Neural progenitor cell (in vitro differentiated cells): ENCODE measurements around the gene GJA8. TPM values are rescaled to one million over a fixed set of nuclear protein-coding genes. Genes with fewer than 3 reads are reported as not detected.

Experiments used
- DNase-seq: peaks from one replicate; pipeline ENCODE4 v3.0.0-alpha.2; 2016; ENCODE audit warnings: low spot score
- H2AFZ ChIP-seq: fragments of 200-600 bp; sonication (generic); replicated peaks from 2 replicates; pipeline ENCODE4 v1.6.1; 2016; ENCODE audit warnings: antibody characterized with exemption
- H3F3A ChIP-seq: fragments of 200-600 bp; sonication (generic); 2 replicates; pipeline ENCODE4 v1.6.1; 2016; ENCODE audit warnings: antibody characterized with exemption, low read depth
- H3K27ac ChIP-seq: fragments of 200-600 bp; sonication (generic); 2 replicates; pipeline ENCODE4 v1.5.1; 2016; ENCODE audit warnings: mild to moderate bottlenecking
- H3K27me3 ChIP-seq: fragments of 200-600 bp; sonication (generic); 2 replicates; pipeline ENCODE4 v1.6.1; 2016; ENCODE audit warnings: mild to moderate bottlenecking, moderate library complexity
- H3K36me3 ChIP-seq: fragments of 200-600 bp; sonication (generic); 2 replicates; pipeline ENCODE4 v1.5.1; 2016
- H3K4me1 ChIP-seq: fragments of 200-600 bp; sonication (generic); 2 replicates; pipeline ENCODE4 v1.6.1; 2016; ENCODE audit warnings: mixed run types
- H3K4me2 ChIP-seq: fragments of 200-600 bp; sonication (generic); 2 replicates; pipeline ENCODE4 v1.6.1; 2016
- H3K4me3 ChIP-seq: fragments of 200-600 bp; sonication (generic); 2 replicates; pipeline ENCODE4 v1.5.1; 2016
- H3K79me2 ChIP-seq: fragments of 200-600 bp; sonication (generic); 2 replicates; pipeline ENCODE4 v1.6.1; 2016; ENCODE audit warnings: low read depth
- H3K9ac ChIP-seq: fragments of 200-600 bp; sonication (generic); 2 replicates; pipeline ENCODE4 v1.6.1; 2016
- H3K9me3 ChIP-seq: fragments of 200-600 bp; sonication (generic); 2 replicates; pipeline ENCODE4 v1.5.1; 2016; ENCODE audit warnings: low read depth
- H4K20me1 ChIP-seq: fragments of 200-600 bp; sonication (generic); 2 replicates; pipeline ENCODE4 v1.6.1; 2016; ENCODE audit warnings: low read depth
- H3K27ac Mint-ChIP-seq: 3 replicates; pipeline ENCODE4 v1.8.0; 2021; ENCODE audit warnings: mixed read lengths
- H3K27me3 Mint-ChIP-seq: 2 replicates; pipeline ENCODE4 v1.8.0; 2022; ENCODE audit warnings: low read depth, mild to moderate bottlenecking, inconsistent platforms, moderate library complexity, mixed read lengths; ENCODE audit not compliant: insufficient read depth
- H3K36me3 Mint-ChIP-seq: 3 replicates; pipeline ENCODE4 v1.8.0; 2021; ENCODE audit warnings: mixed read lengths
- H3K4me1 Mint-ChIP-seq: 3 replicates; pipeline ENCODE4 v1.8.0; 2021; ENCODE audit warnings: mixed read lengths
- H3K4me3 Mint-ChIP-seq: 3 replicates; pipeline ENCODE4 v1.8.0; 2021; ENCODE audit warnings: mild to moderate bottlenecking, moderate library complexity, mixed read lengths
- H3K9me3 Mint-ChIP-seq: 3 replicates; pipeline ENCODE4 v1.8.0; 2020; ENCODE audit warnings: mixed read lengths
- CTCF ChIP-seq: fragments of 200-600 bp; sonication (generic); IDR thresholded peaks from 2 replicates; pipeline ENCODE4 v1.5.1; 2017; ENCODE audit warnings: antibody characterized with exemption, mild to moderate bottlenecking
- EZH2 ChIP-seq: fragments of 200-600 bp; sonication (generic); IDR thresholded peaks from 2 replicates; pipeline ENCODE4 v1.6.1; 2017; ENCODE audit warnings: antibody characterized with exemption, mild to moderate bottlenecking, moderate library complexity
- EZH2phosphoT487 ChIP-seq: fragments of 200-600 bp; sonication (generic); IDR thresholded peaks from 2 replicates; pipeline ENCODE4 v1.6.1; 2017; ENCODE audit warnings: antibody characterized with exemption
- total RNA-seq: library from RNA; depleted of rRNA; stranded (reverse); fragments of >200 nt; gene quantifications from 2 replicates; pipeline ENCODE4 v1.2.3, GENCODE V29; 2015; ENCODE audit warnings: low replicate concordance

The GJA8 gene
- total RNA-seq, 1 donor from 2014 or later = not detected

- H3K27me3 Mint-ChIP-seq = no peaks in the 10 kb centered on the region
- H3K4me1 Mint-ChIP-seq = peaks cover 6% of the 10 kb centered on the region
- DNase-seq = no peak
- no peak overlapping the region for H3K27ac ChIP-seq
- no peak overlapping the region for H3K4me3 ChIP-seq
- H4K20me1 ChIP-seq = no peaks in the 10 kb centered on the region
- H3K9ac ChIP-seq = no peak overlapping the region
- no peak overlapping the region for H3K4me3 Mint-ChIP-seq
- no peaks in the 10 kb centered on the region for H3K4me1 ChIP-seq
- no peaks in the 10 kb centered on the region for H3K36me3 Mint-ChIP-seq
- H2AFZ ChIP-seq = no peak overlapping the region
- no peak overlapping the region for H3K27ac Mint-ChIP-seq
- H3K27me3 ChIP-seq = no peaks in the 10 kb centered on the region
- H3K9me3 ChIP-seq = no peaks in the 10 kb centered on the region
- no peaks in the 10 kb centered on the region for H3K79me2 ChIP-seq
- TF ChIP-seq CTCF (no peak), EZH2 (no peak)
- H3K36me3 ChIP-seq = no peaks in the 10 kb centered on the region
- no peaks in the 10 kb centered on the region for H3F3A ChIP-seq
- H3K9me3 Mint-ChIP-seq = no peaks in the 10 kb centered on the region
- H3K4me2 ChIP-seq = no peak overlapping the region
Measured at GRCh38 chr1:147912553-147912952, 10.0 kb downstream of the GJA8 start.

GRCh38 chr1:147913362-147913942, 10.9 kb downstream of the GJA8 start:
- no peak for DNase-seq
- H3K36me3 ChIP-seq = no peaks in the 10 kb centered on the region
- Mint-ChIP-seq H3K27ac (no peak overlapping the region), H3K36me3 (no peaks in the 10 kb centered on the region), H3K4me3 (no peak overlapping the region), H3K27me3 (no peaks in the 10 kb centered on the region), H3K4me1 (peaks cover 6% of the 10 kb centered on the region), H3K9me3 (no peaks in the 10 kb centered on the region)
- TF ChIP-seq CTCF (no peak), EZH2phosphoT487 (no peak), EZH2 (no peak)
- H3K9ac ChIP-seq = no peak overlapping the region
- H3K27ac ChIP-seq = no peak overlapping the region
- H3K9me3 ChIP-seq = no peaks in the 10 kb centered on the region
- H3F3A ChIP-seq = no peaks in the 10 kb centered on the region
- H3K4me2 ChIP-seq = no peak overlapping the region
- no peaks in the 10 kb centered on the region for H3K4me1 ChIP-seq
- H3K4me3 ChIP-seq = no peak overlapping the region
- H3K79me2 ChIP-seq = no peaks in the 10 kb centered on the region
- H2AFZ ChIP-seq = no peak overlapping the region
- no peaks in the 10 kb centered on the region for H4K20me1 ChIP-seq
- H3K27me3 ChIP-seq = no peaks in the 10 kb centered on the region

- no peaks in the 10 kb centered on the region for H3K9me3 ChIP-seq
- Mint-ChIP-seq H3K4me1 (no peaks in the 10 kb centered on the region), H3K9me3 (no peaks in the 10 kb centered on the region), H3K36me3 (no peaks in the 10 kb centered on the region), H3K4me3 (no peak overlapping the region), H3K27me3 (peaks cover 2% of the 10 kb centered on the region), H3K27ac (no peak overlapping the region)
- no peak for DNase-seq
- H2AFZ ChIP-seq = no peak overlapping the region
- H3K79me2 ChIP-seq = no peaks in the 10 kb centered on the region
- no peak overlapping the region for H3K27ac ChIP-seq
- H3K4me1 ChIP-seq = no peaks in the 10 kb centered on the region
- no peak overlapping the region for H3K4me3 ChIP-seq
- H3F3A ChIP-seq = no peaks in the 10 kb centered on the region
- no peak overlapping the region for H3K9ac ChIP-seq
- no peaks in the 10 kb centered on the region for H3K27me3 ChIP-seq
- H3K36me3 ChIP-seq = no peaks in the 10 kb centered on the region
- H3K4me2 ChIP-seq = no peak overlapping the region
- H4K20me1 ChIP-seq = no peaks in the 10 kb centered on the region
- TF ChIP-seq CTCF = no peak
- no peak for TF ChIP-seq EZH2
- TF ChIP-seq EZH2phosphoT487 = no peak
Measured at GRCh38 chr1:147919896-147920295, 17.3 kb downstream of the GJA8 start.
